Activated naive CD4-positive, alpha-beta T cell treated with Interleukin-2 at 50 U/mL for 16 hours (primary cell): ENCODE measurements around the gene PSMD4.
"Not testable (repeated sequence)": the region's sequence is repeated elsewhere in the genome, so short reads cannot be mapped to it uniquely, and the experiment has no call there.

ENCODE experiments used
- DNase-seq: peaks from one replicate; pipeline ENCODE4 v3.0.0-alpha.2; 2020

PSMD4 gene

GRCh38 chr1:151275341-151275740 is 20.8 kb downstream of the PSMD4 start:
- not testable (repeated sequence) for DNase-seq

- DNase-seq, result no peak
Measured at GRCh38 chr1:151277249-151277648, 22.7 kb downstream of the PSMD4 start.

- DNase-seq, result peak; percentile 94
Measured at GRCh38 chr1:151281225-151281968, 26.9 kb downstream of the PSMD4 start.

GRCh38 chr1:151281969-151282882 is 27.7 kb downstream of the PSMD4 start, which contains the start of gene ZNF687:
Gene ZNF687, plus strand, starts transcription at chr1:151282299. Its CDS starts 3,993 bp downstream, at chr1:151286292.
- peak; percentile 99 for DNase-seq

GRCh38 chr1:151282883-151283725 is 28.6 kb downstream of the PSMD4 start:
- DNase-seq, result peak; percentile 27

- no peak for DNase-seq
Measured at GRCh38 chr1:151284013-151284577, 29.6 kb downstream of the PSMD4 start.

- DNase-seq, result no peak
Measured at GRCh38 chr1:151286619-151287340, 32.2 kb downstream of the PSMD4 start.

- DNase-seq, result no peak
Measured at GRCh38 chr1:151287341-151287699, 32.8 kb downstream of the PSMD4 start.

- no peak for DNase-seq
Measured at GRCh38 chr1:151287767-151288500, 33.4 kb downstream of the PSMD4 start.

- no peak for DNase-seq
Measured at GRCh38 chr1:151288502-151288901, 34.0 kb downstream of the PSMD4 start.

GRCh38 chr1:151289080-151289935 is 34.8 kb downstream of the PSMD4 start:
- DNase-seq, result no peak

GRCh38 chr1:151289991-151290708 is 35.6 kb downstream of the PSMD4 start:
- DNase-seq, result no peak

- DNase-seq, result no peak
Measured at GRCh38 chr1:151290709-151291303, 36.3 kb downstream of the PSMD4 start.

GRCh38 chr1:151292207-151293030 is 37.9 kb downstream of the PSMD4 start:
- DNase-seq, result no peak

GRCh38 chr1:151293093-151293492 is 38.6 kb downstream of the PSMD4 start:
- DNase-seq, result no peak

- no peak for DNase-seq
Measured at GRCh38 chr1:151294742-151295462, 40.4 kb downstream of the PSMD4 start.

GRCh38 chr1:151309811-151310323 is 55.3 kb downstream of the PSMD4 start:
- DNase-seq, result no peak
